RWPE2 (cell line): ENCODE measurements around the gene NRDC.

Experiments used
- ATAC-seq: fragments of 200-7000 bp; cut with Tn5 transposase; 3 replicates; pipeline ENCODE4 v1.9.1; 2021; ENCODE audit warnings: low read depth
- DNase-seq: peaks from one replicate; pipeline ENCODE4 v3.0.0-alpha.2; 2020; ENCODE audit warnings: low spot score
- H3K27ac ChIP-seq: fragments of 450-650 bp; 2 replicates; pipeline ENCODE4 v1.5.1; 2017; ENCODE audit warnings: mild to moderate bottlenecking; ENCODE audit not compliant: poor library complexity, severe bottlenecking
- H3K27me3 ChIP-seq: fragments of 250-450 bp; sonication (Bioruptor Pico); 2 replicates; pipeline ENCODE4 v1.5.1; 2021; ENCODE audit warnings: mild to moderate bottlenecking, moderate library complexity; ENCODE audit not compliant: insufficient read depth, poor library complexity, severe bottlenecking
- H3K36me3 ChIP-seq: fragments of 250-450 bp; sonication (Bioruptor Pico); 2 replicates; pipeline ENCODE4 v1.5.1; 2020; ENCODE audit warnings: low read depth, mild to moderate bottlenecking, moderate library complexity
- H3K4me1 ChIP-seq: fragments of 250-450 bp; sonication (Bioruptor Pico); 2 replicates; pipeline ENCODE4 v1.5.1; 2021; ENCODE audit warnings: mild to moderate bottlenecking, moderate library complexity; ENCODE audit not compliant: insufficient read depth, poor library complexity, severe bottlenecking
- H3K4me3 ChIP-seq: fragments of 250-450 bp; sonication (Bioruptor Pico); 2 replicates; pipeline ENCODE4 v1.5.1; 2021; ENCODE audit warnings: mild to moderate bottlenecking, moderate library complexity; ENCODE audit not compliant: severe bottlenecking
- H3K9me3 ChIP-seq: fragments of 250-450 bp; sonication (Bioruptor Pico); 2 replicates; pipeline ENCODE4 v1.5.1; 2021; ENCODE audit warnings: mild to moderate bottlenecking, moderate library complexity; ENCODE audit not compliant: severe bottlenecking
- CTCF ChIP-seq: fragments of 450-650 bp; IDR thresholded peaks from one replicate; pipeline ENCODE4 v1.5.1; 2017; ENCODE audit warnings: mild to moderate bottlenecking, moderate library complexity; ENCODE audit not compliant: poor library complexity, severe bottlenecking

NRDC gene

GRCh38 chr1:51920130-51920529, 41.6 kb upstream of the NRDC start:
- Histone ChIP-seq H3K9me3 (no peaks in the 10 kb centered on the region), H3K27me3 (no peaks in the 10 kb centered on the region), H3K4me3 (no peak overlapping the region), H3K27ac (peak overlapping the region; percentile 8), H3K4me1 (peaks cover 6% of the 10 kb centered on the region), H3K36me3 (peaks cover 3% of the 10 kb centered on the region; the same call in 1 of the 2 replicates)
- TF ChIP-seq CTCF, result no peak
- DNase-seq (no peak), ATAC-seq (no peak)

- Histone ChIP-seq H3K27me3 (no peaks in the 10 kb centered on the region), H3K4me3 (no peak overlapping the region), H3K27ac (no peak overlapping the region), H3K9me3 (no peaks in the 10 kb centered on the region), H3K4me1 (peaks cover 6% of the 10 kb centered on the region), H3K36me3 (peaks cover 3% of the 10 kb centered on the region; the same call in 1 of the 2 replicates)
- no peak for DNase-seq
- ATAC-seq, result no peak
- TF ChIP-seq CTCF, result no peak
Measured at GRCh38 chr1:51919684-51920083, 41.2 kb upstream of the NRDC start.

- peaks cover 3% of the 10 kb centered on the region; the same call in 1 of the 2 replicates for H3K36me3 ChIP-seq
- H3K4me3 ChIP-seq, result no peak overlapping the region
- ATAC-seq (peak; percentile 85), DNase-seq (no peak)
- H3K9me3 ChIP-seq, result no peaks in the 10 kb centered on the region
- H3K27ac ChIP-seq, result peak overlapping the region; percentile 3
- no peak for TF ChIP-seq CTCF
- no peaks in the 10 kb centered on the region for H3K27me3 ChIP-seq
- peaks cover 6% of the 10 kb centered on the region for H3K4me1 ChIP-seq
Measured at GRCh38 chr1:51916587-51917405, 38.3 kb upstream of the NRDC start.

GRCh38 chr1:51915951-51916350, 37.4 kb upstream of the NRDC start:
- ATAC-seq (no peak), DNase-seq (no peak)
- no peaks in the 10 kb centered on the region for H3K27me3 ChIP-seq
- H3K27ac ChIP-seq, result no peak overlapping the region
- H3K36me3 ChIP-seq, result peaks cover 3% of the 10 kb centered on the region; the same call in 1 of the 2 replicates
- no peaks in the 10 kb centered on the region for H3K9me3 ChIP-seq
- peaks cover 6% of the 10 kb centered on the region for H3K4me1 ChIP-seq
- no peak overlapping the region for H3K4me3 ChIP-seq
- no peak for TF ChIP-seq CTCF

GRCh38 chr1:51912881-51913280, 34.4 kb upstream of the NRDC start:
- no peak overlapping the region for H3K27ac ChIP-seq
- ATAC-seq (no peak), DNase-seq (no peak)
- H3K27me3 ChIP-seq, result no peaks in the 10 kb centered on the region
- H3K4me3 ChIP-seq, result no peak overlapping the region
- H3K4me1 ChIP-seq, result no peaks in the 10 kb centered on the region
- no peaks in the 10 kb centered on the region for H3K9me3 ChIP-seq
- no peaks in the 10 kb centered on the region for H3K36me3 ChIP-seq
- TF ChIP-seq CTCF, result no peak
